ENCODE results near the gene CHPT1. TPM values are rescaled to one million over a fixed set of nuclear protein-coding genes. Genes with fewer than 3 reads are reported as not detected.
A peak's percentile ranks its signal among the peaks of the same experiment; 100 is the strongest.

Gene CHPT1
- total and polyA plus RNA-seq, 9 donors: 22.4 to 28.8 (median 24.8) TPM

DNA sequence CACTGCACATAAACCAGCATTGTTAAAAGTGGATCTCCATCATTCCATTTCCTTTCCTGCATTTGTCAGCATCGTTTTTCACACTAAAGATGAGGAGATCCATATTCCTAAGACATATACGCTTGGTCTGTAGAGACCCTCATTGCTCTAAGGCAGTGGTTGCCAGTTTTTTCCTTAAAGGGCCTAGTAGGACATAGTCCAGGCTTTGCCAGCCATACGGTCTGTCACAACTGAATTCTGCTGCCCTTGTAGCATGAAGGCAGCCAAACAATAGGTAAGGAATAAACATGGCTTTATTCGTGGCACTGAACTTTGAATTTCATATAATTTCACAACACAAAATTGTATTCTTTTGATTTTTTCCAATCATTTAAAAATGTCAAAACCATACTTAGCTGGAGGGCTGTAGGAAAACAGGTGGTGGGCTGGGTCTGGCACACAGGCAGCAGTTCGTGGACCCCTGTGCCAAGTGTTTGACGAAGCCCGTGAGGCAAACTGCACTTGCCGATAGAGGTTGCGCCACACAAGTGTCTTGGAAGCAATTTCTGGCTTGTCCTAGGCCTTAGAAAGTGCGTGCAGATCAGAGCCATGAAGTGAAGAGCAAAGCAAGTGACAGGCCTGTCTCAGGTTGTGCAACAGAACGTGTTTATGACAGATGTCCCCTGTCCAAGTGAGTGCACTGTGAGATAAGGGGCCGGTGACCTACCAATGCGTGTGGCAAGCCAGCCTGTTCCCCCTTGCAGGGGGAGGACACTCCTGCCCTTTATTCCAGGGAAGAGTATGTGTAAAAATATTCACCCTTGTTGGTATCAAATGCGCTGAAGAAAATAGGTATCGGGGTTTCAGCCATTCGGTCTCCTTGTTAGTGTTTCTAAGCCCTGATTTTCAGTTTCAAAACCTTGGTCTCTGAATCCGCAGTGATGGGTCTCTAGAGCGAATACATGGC is 916 bp upstream of the CHPT1 start:
- Histone ChIP-seq H3K4me3 (ENCODE audit: low read length) (peak overlapping the region; percentile 78), H3K9me3 (replicated peaks; ENCODE audit: control insufficient read depth, low read depth, low read length) (peaks cover 2% of the 10 kb centered on the region), H3K27me3 (ENCODE audit: control insufficient read depth, insufficient read depth, low read length) (no peaks in the 10 kb centered on the region), H3K36me3 (ENCODE audit: control insufficient read depth, insufficient read depth, low read length) (no peaks in the 10 kb centered on the region), H3K4me1 (ENCODE audit: control insufficient read depth, insufficient read depth, low read length) (peaks cover 17% of the 10 kb centered on the region), H3K27ac (ENCODE audit: low read length) (peak overlapping the region; percentile 78)
- peak; percentile 50 for DNase-seq
- 37% methylated on average over 17 of the region's 18 CpGs for WGBS (ENCODE audit: insufficient coverage)

DNA sequence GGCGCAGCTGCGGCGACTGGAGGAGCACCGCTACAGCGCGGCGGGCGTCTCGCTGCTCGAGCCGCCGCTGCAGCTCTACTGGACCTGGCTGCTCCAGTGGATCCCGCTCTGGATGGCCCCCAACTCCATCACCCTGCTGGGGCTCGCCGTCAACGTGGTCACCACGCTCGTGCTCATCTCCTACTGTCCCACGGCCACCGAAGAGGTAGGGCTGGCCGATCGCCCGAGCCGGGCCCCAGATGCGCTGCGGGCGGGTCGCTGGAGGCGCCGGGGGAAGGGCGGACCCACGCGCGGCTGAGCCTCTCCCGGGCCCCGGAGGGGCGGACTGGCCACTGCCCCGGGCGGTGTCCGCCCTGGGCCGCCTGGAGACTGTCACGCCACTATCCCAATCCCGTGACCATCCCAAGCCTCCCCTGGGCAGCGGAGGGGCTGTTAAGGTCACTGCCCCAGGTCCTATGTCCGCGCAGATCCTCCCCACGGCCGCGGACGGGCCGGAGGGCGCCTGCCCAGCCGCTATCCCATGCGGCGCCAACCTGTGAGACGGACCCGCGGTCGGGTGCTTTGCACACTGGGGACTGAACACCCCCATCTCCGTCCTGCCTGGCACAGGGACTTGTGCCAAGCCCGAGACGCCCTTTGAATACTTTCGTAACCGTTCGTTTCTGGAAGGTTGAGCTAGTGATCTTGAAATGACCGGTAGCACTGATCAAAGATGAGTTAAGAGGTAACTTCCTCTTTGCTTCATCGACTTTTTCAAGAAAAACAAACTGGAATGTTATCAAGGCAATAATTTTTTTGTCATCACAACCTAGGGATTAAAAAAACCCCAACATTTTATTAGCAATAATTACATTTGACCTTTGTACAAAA is 725 bp downstream of the CHPT1 start:
- under 1% methylated on average over 66 of the region's 67 CpGs for WGBS (ENCODE audit: insufficient coverage)
- peak; percentile 67 for DNase-seq
- H3K4me1 ChIP-seq (ENCODE audit: control insufficient read depth, insufficient read depth, low read length): peaks cover 17% of the 10 kb centered on the region
- no peaks in the 10 kb centered on the region for H3K27me3 ChIP-seq (ENCODE audit: control insufficient read depth, insufficient read depth, low read length)
- H3K9me3 ChIP-seq (replicated peaks; ENCODE audit: control insufficient read depth, low read depth, low read length): peaks cover 2% of the 10 kb centered on the region
- peak overlapping the region; percentile 78 for H3K4me3 ChIP-seq (ENCODE audit: low read length)
- peak overlapping the region; percentile 79 for H3K27ac ChIP-seq (ENCODE audit: low read length)
- no peaks in the 10 kb centered on the region for H3K36me3 ChIP-seq (ENCODE audit: control insufficient read depth, insufficient read depth, low read length)

DNA sequence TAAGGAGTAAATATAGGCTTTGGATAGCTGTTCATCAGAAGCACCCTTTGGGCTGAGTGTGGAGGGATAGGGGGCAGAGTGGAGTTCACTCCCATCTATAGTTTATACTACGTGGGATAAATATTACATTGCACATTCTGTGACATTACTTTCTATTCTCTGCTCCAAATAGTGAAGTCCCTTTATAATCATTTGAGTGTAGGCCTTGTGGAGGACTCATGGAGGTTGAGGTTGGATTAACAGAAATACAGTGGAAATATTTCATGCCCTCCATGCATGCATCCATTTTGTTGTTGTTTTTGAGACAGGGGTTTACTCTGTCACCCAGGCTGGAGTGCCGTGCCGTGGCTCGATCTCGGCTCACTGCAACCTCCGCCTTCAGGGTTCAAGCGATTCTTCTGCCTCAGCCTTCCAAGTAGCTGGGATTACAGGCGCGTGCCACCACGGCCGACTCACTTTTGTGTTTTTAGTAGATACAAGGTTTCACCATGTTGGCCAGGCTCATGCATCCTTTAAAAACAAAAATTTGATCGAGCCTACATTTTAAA is 1.4 kb downstream of the CHPT1 start:
- H3K27ac ChIP-seq (ENCODE audit: low read length): peak overlapping the region; percentile 79
- peaks cover 17% of the 10 kb centered on the region for H3K4me1 ChIP-seq (ENCODE audit: control insufficient read depth, insufficient read depth, low read length)
- DNase-seq: peak; percentile 42
- peak overlapping the region; percentile 78 for H3K4me3 ChIP-seq (ENCODE audit: low read length)
- H3K36me3 ChIP-seq (ENCODE audit: control insufficient read depth, insufficient read depth, low read length): no peaks in the 10 kb centered on the region
- H3K9me3 ChIP-seq (replicated peaks; ENCODE audit: control insufficient read depth, low read depth, low read length): peaks cover 2% of the 10 kb centered on the region
- WGBS (ENCODE audit: insufficient coverage): 65% methylated on average over 6 of the region's 12 CpGs
- H3K27me3 ChIP-seq (ENCODE audit: control insufficient read depth, insufficient read depth, low read length): no peaks in the 10 kb centered on the region

DNA sequence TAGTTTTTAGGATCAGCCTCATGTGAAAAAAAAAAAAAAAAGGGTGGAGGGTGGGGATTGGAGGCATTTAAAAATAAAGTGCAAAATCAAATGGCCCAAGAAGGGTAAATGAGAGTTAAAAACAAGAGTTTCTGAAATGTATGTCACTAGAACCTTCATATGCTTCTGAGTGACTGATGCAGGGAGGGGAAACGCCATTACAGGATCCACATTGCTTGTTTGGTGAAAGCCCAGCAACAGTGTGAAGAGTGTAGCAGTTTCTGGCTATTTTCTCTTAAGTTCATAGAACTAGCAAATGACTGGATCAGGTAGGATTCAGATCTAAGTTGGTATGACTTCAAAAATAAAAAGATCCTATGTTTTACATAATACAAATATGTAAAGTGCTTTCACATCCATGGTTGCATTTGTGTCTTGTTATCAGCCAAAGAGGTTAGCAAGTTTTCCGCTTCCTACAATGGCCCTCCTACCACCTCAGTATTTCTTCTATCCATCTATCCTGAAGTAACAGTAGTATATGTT is 2.9 kb downstream of the CHPT1 start:
- Histone ChIP-seq H3K9me3 (replicated peaks; ENCODE audit: control insufficient read depth, low read depth, low read length) (no peaks in the 10 kb centered on the region), H3K4me3 (ENCODE audit: low read length) (no peak overlapping the region), H3K4me1 (ENCODE audit: control insufficient read depth, insufficient read depth, low read length) (peaks cover 17% of the 10 kb centered on the region), H3K36me3 (ENCODE audit: control insufficient read depth, insufficient read depth, low read length) (no peaks in the 10 kb centered on the region), H3K27ac (ENCODE audit: low read length) (no peak overlapping the region), H3K27me3 (ENCODE audit: control insufficient read depth, insufficient read depth, low read length) (no peaks in the 10 kb centered on the region)
- no peak for DNase-seq
- 71% methylated on average over 1 of the region's 2 CpGs for WGBS (ENCODE audit: insufficient coverage)

DNA sequence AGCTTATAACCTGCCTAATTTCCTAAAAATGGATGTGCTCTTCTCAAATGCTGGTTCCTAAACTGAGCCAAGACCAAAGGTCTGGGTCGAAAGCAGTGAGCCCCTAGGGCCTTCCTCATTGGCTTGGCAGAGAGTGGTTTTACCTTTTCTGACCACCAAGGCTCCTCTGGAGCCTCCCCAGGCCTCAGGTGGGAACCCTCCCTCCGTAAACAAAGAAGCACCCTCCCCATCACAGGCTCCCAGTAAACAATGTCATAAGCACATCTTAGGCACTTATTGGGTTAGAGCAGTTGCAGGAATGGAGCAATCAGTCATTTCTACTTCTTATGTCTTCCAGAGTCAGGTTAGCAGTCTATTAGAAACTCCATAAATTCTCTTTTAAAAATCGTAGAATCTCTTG is 6.0 kb downstream of the CHPT1 start:
- 83% methylated on average over 1 of the region's 3 CpGs for WGBS (ENCODE audit: insufficient coverage)
- no peaks in the 10 kb centered on the region for H3K9me3 ChIP-seq (replicated peaks; ENCODE audit: control insufficient read depth, low read depth, low read length)
- H3K4me1 ChIP-seq (ENCODE audit: control insufficient read depth, insufficient read depth, low read length): peaks cover 5% of the 10 kb centered on the region
- no peaks in the 10 kb centered on the region for H3K27me3 ChIP-seq (ENCODE audit: control insufficient read depth, insufficient read depth, low read length)
- no peak overlapping the region for H3K4me3 ChIP-seq (ENCODE audit: low read length)
- no peak overlapping the region for H3K27ac ChIP-seq (ENCODE audit: low read length)
- no peak for DNase-seq
- no peaks in the 10 kb centered on the region for H3K36me3 ChIP-seq (ENCODE audit: control insufficient read depth, insufficient read depth, low read length)

DNA sequence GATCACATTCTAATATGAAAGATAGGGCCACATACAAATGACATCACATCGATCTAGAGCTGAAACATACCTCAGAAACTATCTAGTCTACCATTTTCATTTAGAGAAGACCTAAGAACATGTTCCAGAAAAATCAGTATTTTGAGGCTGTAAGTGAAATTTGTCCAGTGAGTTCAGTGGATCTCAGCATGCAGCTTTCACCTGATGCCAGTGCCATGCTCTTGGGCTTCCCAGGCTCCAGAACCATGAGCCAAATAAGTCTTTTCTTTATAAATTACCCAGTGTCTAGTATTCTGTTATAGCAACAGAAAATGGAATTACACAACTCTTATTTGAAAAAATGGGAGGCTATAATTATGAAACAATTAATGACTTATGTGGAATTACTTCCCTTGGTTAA is 9.0 kb downstream of the CHPT1 start:
- WGBS (ENCODE audit: insufficient coverage): no CpG with 5 or more reads among the region's 1 CpG
- Histone ChIP-seq H3K4me3 (ENCODE audit: low read length) (no peak overlapping the region), H3K27ac (ENCODE audit: low read length) (no peak overlapping the region), H3K4me1 (ENCODE audit: control insufficient read depth, insufficient read depth, low read length) (no peaks in the 10 kb centered on the region), H3K27me3 (ENCODE audit: control insufficient read depth, insufficient read depth, low read length) (no peaks in the 10 kb centered on the region), H3K9me3 (replicated peaks; ENCODE audit: control insufficient read depth, low read depth, low read length) (no peaks in the 10 kb centered on the region), H3K36me3 (ENCODE audit: control insufficient read depth, insufficient read depth, low read length) (no peaks in the 10 kb centered on the region)
- DNase-seq: no peak

DNA sequence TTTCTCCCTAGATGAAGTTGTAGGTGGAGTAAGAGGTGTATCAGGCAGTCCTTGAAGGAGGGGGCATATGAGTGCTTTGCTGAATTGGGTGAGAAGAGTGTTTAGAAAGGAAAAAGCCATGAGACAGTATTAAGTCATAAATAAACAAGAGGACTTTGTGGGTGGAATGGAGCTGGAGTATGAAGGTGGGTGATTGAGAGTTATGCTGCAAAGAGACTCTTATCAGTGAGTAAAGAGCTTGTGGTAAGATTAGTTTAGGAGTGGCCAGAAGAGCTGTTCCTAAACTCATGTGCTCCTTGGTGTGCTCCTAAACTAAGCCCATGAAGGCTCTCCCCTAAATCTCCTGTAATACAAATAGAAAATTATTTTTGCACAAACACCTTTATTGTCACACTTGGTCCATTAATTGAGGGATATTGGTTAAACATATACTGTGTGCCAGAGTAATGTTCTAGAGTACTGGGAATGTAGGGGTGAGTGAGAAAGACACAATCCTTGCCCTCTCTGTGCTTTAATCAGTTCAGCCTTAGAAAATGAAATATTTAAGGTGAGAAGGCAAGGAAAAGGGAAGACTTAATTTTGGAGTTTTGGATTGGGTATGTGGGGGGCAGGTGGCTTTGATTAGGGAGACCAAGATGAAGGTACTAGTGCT is 9.8 kb downstream of the CHPT1 start:
- no peaks in the 10 kb centered on the region for H3K4me1 ChIP-seq (ENCODE audit: control insufficient read depth, insufficient read depth, low read length)
- no peaks in the 10 kb centered on the region for H3K27me3 ChIP-seq (ENCODE audit: control insufficient read depth, insufficient read depth, low read length)
- no peaks in the 10 kb centered on the region for H3K36me3 ChIP-seq (ENCODE audit: control insufficient read depth, insufficient read depth, low read length)
- H3K9me3 ChIP-seq (replicated peaks; ENCODE audit: control insufficient read depth, low read depth, low read length): no peaks in the 10 kb centered on the region
- no peak overlapping the region for H3K4me3 ChIP-seq (ENCODE audit: low read length)
- H3K27ac ChIP-seq (ENCODE audit: low read length): no peak overlapping the region
- DNase-seq: no peak

DNA sequence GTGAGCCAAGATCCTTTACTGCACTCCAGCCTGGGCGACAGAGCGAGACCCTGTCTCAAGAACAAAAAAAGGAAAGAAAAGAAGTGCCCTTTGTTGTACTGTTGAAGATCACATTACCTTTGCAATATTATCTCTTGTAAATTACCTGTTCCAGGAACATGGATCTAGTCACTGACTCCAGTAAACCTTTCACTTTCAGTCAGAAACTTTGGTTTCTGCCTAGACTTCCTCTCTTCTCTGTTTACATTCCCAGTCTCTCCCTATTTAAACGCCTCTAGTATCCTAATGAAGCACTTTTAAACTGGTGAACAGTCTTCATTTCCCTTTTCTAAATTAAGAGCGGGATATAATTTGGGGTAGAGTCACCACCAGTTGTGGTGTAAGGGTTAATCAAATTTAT is 12.8 kb downstream of the CHPT1 start:
- Histone ChIP-seq H3K4me1 (ENCODE audit: control insufficient read depth, insufficient read depth, low read length) (no peaks in the 10 kb centered on the region), H3K36me3 (ENCODE audit: control insufficient read depth, insufficient read depth, low read length) (no peaks in the 10 kb centered on the region), H3K27ac (ENCODE audit: low read length) (no peak overlapping the region), H3K4me3 (ENCODE audit: low read length) (no peak overlapping the region), H3K9me3 (replicated peaks; ENCODE audit: control insufficient read depth, low read depth, low read length) (no peaks in the 10 kb centered on the region), H3K27me3 (ENCODE audit: control insufficient read depth, insufficient read depth, low read length) (no peaks in the 10 kb centered on the region)
- DNase-seq: no peak
- WGBS (ENCODE audit: insufficient coverage): no CpG with 5 or more reads among the region's 4 CpGs

DNA sequence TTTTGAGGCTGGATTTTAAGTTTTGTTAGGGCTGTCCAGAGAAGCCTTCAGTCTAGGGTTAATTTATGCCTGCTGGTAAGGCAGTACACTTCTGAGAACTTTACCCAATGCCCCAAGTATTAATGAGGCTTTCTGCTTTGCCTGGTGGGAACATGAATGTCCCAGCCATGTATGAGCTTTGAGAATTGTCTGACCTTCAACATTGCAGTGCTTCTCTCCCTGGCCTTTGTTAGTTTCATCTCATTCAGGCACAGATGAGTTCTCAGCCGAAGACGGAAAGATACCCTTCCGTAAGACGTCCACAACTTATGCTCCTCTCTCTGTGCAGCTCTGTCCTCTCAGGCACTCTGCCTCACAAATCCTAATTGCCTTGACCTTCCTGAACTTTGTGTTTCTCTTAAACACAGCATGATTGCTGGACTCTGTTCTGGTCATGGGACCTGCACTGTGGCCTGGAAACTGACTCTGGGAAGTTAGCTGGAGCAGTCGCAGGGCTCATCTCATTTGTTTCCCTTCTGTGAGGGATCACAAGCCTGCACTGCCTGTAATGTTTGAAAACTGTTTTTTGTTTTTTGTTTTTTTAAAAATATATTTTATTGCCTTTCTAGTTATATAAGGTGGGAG is 15.7 kb downstream of the CHPT1 start:
- Histone ChIP-seq H3K27me3 (ENCODE audit: control insufficient read depth, insufficient read depth, low read length) (no peaks in the 10 kb centered on the region), H3K9me3 (replicated peaks; ENCODE audit: control insufficient read depth, low read depth, low read length) (no peaks in the 10 kb centered on the region), H3K36me3 (ENCODE audit: control insufficient read depth, insufficient read depth, low read length) (no peaks in the 10 kb centered on the region), H3K4me3 (ENCODE audit: low read length) (no peak overlapping the region), H3K27ac (ENCODE audit: low read length) (no peak overlapping the region), H3K4me1 (ENCODE audit: control insufficient read depth, insufficient read depth, low read length) (no peaks in the 10 kb centered on the region)
- DNase-seq: peak; percentile 68
- WGBS (ENCODE audit: insufficient coverage): 45% methylated on average over 4 of the region's 5 CpGs
